Activated CD4-positive, CD25-positive, alpha-beta regulatory T cell treated with anti-CD3 and anti-CD28 coated beads, Interleukin-2, amount 50 U/mL, for 16 hours (primary cell): ENCODE measurements around the gene MRPS35.
"Not testable (repeated sequence)": the region's sequence is repeated elsewhere in the genome, so short reads cannot be mapped to it uniquely, and the experiment has no call there.

ENCODE experiments used
- DNase-seq: peaks from one replicate; pipeline ENCODE4 v3.0.0-alpha.2; 2020; ENCODE audit warnings: low read depth, low spot score

Gene MRPS35

GRCh38 chr12:27709212-27709931 lies 1.3 kb upstream of the MRPS35 start:
- DNase-seq = no peak

- DNase-seq = no peak
Observed at GRCh38 chr12:27709932-27710591, 570 bp upstream of the MRPS35 start.

GRCh38 chr12:27711317-27711682 lies 668 bp downstream of the MRPS35 start:
- no peak for DNase-seq

DNA sequence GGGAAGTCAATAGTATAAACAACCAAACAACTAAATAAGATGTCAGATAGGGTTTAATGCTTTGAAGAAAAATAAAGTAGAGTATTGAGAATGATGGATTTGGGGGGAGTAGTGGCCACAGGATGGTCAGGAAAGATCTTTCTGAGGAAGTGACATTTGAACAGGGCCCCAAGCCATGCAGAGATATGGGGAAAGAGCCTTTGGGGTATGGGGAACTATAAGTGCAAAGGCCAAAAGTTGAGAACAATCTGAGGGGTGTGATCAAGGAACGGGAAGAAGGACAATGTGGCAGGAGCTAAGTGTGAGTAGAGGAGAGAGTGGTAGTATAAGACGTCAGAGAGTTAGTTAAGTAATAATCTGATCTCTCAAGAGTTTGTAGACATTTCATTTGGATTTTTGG lies 1.3 kb downstream of the MRPS35 start:
- DNase-seq = no peak

- DNase-seq = no peak
Observed at GRCh38 chr12:27723212-27723611, 12.6 kb downstream of the MRPS35 start.

DNA sequence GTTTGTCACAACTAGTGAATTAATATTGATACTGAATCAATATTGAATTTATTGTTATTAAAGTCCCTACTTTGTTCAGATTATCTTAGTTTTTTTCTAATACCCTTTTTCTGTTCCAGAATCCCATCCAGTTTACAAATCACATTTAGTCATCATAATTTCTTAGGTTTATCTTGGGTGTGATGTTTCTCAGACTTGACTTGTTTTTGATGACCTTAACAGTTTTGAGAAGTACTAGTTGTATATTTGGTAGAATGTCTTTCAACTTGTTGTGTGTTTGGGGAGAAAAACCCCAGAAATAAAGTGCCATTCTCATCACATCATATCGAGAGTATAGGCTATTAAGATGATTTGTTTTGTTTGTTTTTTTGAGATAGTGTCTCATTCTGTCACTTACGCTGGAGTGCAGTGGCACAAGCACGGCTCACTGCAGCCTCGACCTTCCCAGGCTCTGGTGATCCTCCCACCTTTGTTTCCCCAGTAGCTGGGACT lies 19.5 kb downstream of the MRPS35 start:
- DNase-seq = no peak

DNA sequence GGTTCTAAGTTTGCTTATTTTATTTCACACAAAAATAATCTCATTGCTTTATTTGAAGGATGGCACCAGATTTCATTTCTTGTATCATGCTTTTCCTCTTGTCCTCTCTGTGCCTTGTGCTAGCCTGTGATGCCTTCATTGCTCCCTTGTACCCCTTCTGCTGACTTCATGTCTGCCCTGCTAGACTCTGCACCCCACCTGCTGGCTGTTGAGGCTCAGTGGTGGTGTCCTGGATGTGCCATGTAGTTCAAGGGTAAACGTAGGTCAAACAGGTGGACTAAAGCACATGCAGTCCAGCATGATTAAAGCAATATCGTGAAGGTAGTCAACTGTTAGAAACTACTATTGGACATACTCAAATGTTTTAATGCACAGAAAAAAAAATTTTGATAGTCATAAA lies 21.6 kb downstream of the MRPS35 start:
- no peak for DNase-seq

- DNase-seq = no peak
Observed at GRCh38 chr12:27733052-27733656, 22.5 kb downstream of the MRPS35 start.

GRCh38 chr12:27733791-27734190 lies 23.2 kb downstream of the MRPS35 start:
- DNase-seq = no peak

GRCh38 chr12:27734321-27734720 lies 23.7 kb downstream of the MRPS35 start:
- not testable (repeated sequence) for DNase-seq

DNA sequence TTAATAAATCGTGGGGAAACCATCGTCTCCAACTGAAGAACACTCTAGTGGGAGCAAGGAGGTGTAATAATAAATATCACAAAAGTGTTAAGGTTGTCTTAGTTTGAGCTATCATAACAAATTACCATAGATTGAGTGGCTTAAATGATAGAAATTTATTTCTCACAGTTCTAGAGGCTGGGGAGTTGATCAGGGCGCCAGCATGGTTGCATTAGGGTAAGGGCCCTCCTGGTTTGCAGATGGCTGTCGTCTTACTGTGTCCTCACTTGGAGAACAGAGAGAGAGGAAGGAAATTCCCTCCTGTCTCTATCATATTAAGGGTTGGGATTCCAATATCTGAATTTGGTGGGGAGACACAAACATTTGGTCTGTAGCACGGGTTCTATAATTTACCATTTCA lies 33.0 kb downstream of the MRPS35 start:
- no peak for DNase-seq

GRCh38 chr12:27745734-27746133 lies 35.1 kb downstream of the MRPS35 start:
- not testable (repeated sequence) for DNase-seq

DNA sequence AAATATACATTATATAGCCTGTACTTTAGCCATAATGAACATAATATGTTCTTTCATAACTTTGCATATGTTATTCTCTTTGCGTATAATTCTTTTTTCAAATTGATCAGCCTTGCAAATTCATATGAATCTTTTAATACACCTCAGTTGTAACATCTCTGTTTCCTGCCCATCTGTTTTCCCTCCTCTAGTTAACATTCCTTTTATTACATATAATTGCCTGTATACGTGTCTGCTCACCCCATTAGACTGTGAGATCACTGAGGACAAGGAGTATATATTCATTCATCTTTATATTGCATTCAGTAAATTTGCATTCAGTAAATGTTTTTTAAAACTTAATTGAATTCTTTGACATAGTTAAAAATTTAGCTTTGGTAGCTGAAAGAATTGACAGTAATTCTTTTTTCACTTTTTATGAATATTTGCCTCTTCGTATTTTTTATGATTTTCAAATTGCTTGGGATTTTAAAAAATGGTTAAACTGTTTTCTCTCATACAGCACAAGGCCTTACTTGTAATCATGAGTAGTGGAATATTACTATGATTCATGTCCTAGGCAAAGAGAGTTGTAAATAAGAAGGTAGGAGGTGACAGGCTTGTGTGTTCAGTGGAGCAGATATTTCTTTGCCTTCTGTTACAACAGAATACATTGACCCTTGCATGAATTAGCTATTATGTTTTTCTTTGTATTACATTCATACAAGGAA lies 36.6 kb downstream of the MRPS35 start:
- DNase-seq = no peak

DNA sequence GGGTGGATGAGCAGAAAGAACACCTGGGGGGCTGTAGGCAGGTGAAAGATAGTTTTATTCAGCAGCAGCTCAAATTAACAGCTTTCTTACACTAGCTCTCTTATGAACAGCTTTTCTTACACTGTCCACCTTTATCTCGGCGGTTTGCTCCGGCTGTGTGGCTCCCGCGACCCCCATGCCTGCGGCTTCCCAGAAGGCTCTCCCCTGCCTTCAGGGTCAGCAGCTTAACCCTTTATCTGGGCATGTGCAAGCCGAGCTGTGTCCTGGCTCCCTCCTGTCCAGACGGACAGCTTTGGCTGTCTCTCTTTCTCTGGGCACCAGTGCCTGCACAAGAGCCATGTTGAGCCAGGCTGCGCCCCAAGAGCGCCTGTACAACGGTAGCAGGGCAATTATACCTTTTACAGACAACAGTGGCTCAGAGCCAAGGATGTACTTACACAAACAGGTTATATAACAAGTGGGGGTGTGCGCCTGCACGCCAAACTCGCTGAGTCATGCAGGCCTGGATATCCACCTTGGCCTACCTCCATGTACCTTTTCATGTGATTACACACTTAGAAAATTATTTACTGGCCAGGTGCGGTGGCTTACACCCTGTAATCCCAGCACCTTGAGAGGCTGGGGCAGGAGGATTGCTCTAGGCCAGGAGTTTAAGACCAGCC lies 40.9 kb downstream of the MRPS35 start:
- no peak for DNase-seq

GRCh38 chr12:27754795-27755194 lies 44.2 kb downstream of the MRPS35 start:
- no peak for DNase-seq

- no peak for DNase-seq
Observed at GRCh38 chr12:27756670-27757195, 46.1 kb downstream of the MRPS35 start.

DNA sequence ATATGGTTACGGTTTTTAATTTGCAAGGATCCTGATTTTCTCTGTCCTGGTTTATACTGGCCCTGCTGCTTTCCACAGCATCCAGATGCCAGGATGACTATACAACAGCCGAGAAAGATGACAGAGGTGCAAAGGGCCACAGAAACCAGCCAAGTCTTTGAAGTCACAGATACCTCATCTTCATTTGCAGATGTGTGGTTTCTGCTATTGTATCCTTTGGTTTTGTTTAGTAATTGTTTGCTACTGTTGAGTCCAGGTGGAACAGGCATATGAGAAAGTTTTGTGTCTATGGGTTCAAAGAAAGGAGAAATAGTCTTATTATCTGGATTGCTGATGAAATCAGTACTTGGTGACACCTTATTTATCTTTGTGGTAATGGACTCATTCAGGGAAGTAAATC lies 52.1 kb downstream of the MRPS35 start:
- DNase-seq = no peak

DNA sequence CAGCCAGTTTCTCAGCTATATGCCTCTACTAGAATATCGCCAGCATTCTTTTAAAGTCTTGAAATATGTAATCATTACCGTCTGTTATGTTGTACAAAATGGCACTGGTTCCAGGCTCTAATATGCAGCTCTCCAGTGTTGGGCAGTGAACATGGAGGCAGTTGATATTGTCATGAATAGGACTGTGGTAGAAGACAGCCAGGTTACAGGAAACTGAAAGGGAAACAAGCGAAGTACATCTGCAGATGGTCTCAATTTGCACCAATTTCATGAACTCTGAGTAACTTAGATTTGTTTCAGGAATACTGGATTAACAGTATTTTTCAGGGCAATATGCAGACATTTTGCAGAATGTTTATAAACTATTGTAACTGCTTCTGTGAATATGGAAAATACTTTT lies 56.0 kb downstream of the MRPS35 start:
- no peak for DNase-seq

GRCh38 chr12:27769142-27769673 lies 58.6 kb downstream of the MRPS35 start:
- DNase-seq = no peak

- no peak for DNase-seq
Observed at GRCh38 chr12:27771481-27772327, 61.1 kb downstream of the MRPS35 start.
